Right lobe of liver (tissue), 6 donors: Measurements from ENCODE around the gene COL5A1. TPM values are rescaled to one million over a fixed set of nuclear protein-coding genes. Genes with fewer than 3 reads are reported as not detected.
A peak's percentile ranks its signal among the peaks of the same experiment; 100 is the strongest.

Experiments used
- ATAC-seq, 4 donors: fragments of 200-7000 bp; cut with Tn5 transposase; one replicate each; pipeline ENCODE4 v1.9.1; 2020; ENCODE audit warnings: mild to moderate bottlenecking in 4 of 4, moderate library complexity in 4 of 4
- DNase-seq, 3 donors: peaks; one replicate each; pipeline ENCODE4 v3.0.0-alpha.2; 2020
- H3K27ac ChIP-seq, 3 donors: fragments of 200-600 bp; one replicate each; pipeline ENCODE4 v1.8.0; 2022
- H3K27me3 ChIP-seq, 2 donors: fragments of 200-600 bp; one replicate each; pipeline ENCODE4 v1.8.0; 2022
- H3K36me3 ChIP-seq, 4 donors: fragments of 200-600 bp; sonication (generic) in 1 of 4; one replicate each; pipeline versions ENCODE4 v1.5.1 to v1.8.0; 2017 to 2022; ENCODE audit warnings: control low read depth in 1 of 4
- H3K4me1 ChIP-seq, 4 donors: fragments of 200-600 bp; sonication (generic) in 1 of 4; one replicate each; pipeline versions ENCODE4 v1.5.1 to v1.8.0; 2017 to 2022; ENCODE audit warnings: control low read depth in 1 of 4
- H3K4me3 ChIP-seq, 3 donors: fragments of 200-600 bp; one replicate each; pipeline ENCODE4 v1.8.0; 2022
- H3K9me3 ChIP-seq, 4 donors: fragments of 200-600 bp; sonication (generic) in 1 of 4; one replicate each; pipeline versions ENCODE4 v1.5.1 to v1.8.0; 2017 to 2022; ENCODE audit warnings: control low read depth in 1 of 4
- POLR2A ChIP-seq: fragments of 450-650 bp; IDR thresholded peaks from one replicate; pipeline ENCODE4 v1.6.1; 2017; ENCODE audit warnings: antibody characterized with exemption, mild to moderate bottlenecking
- WGBS: methylation state at CpG from one replicate; pipeline ENCODE4 v1.1.6; 2018; ENCODE audit warnings: low coverage, low lambda C conversion rate; ENCODE audit not compliant: insufficient coverage; ENCODE audit errors: missing lambda C conversion rate; 5-methylcytosine and 5-hydroxymethylcytosine counted together
- intact Hi-C, 2 donors: fragments of 100-400 bp; cut with DNase I; formaldehyde crosslinking; loops; one replicate each; pipeline versions ENCODE4 v1.11.2 to v1.14.1; 2022
- long read RNA-seq: library from polyadenylated mRNA; unstranded; transcript quantifications from one replicate; pipeline ENCODE4 v2.0.0, GENCODE V29; 2019
- total RNA-seq, 6 experiments: library from RNA; depleted of rRNA in 2 of 6; stranded (reverse); fragments of >200 nt in 2 of 6; fragmentation: NEBNext Ultra II Directional in 3 of 6; extraction: Animal tissue kit (Norgen Biotek cat#: 25700) in 3 of 6; gene quantifications; one replicate each; pipeline versions ENCODE4 v1.1.0 to v1.2.4, GENCODE V29; 2016 to 2023
- TF ChIP-seq, protein P1 (sequence below), 4 donors: fragments of 200-600 bp in 3 of 4; fragments of 450-650 bp in 1 of 4; IDR thresholded peaks; one replicate each; pipeline versions ENCODE4 v1.5.1 to v1.8.0; 2016 to 2022; ENCODE audit warnings: antibody characterized with exemption in 4 of 4, mild to moderate bottlenecking in 2 of 4
- donor health status: DM: no; HTN: yes; CAD: no.
- donor health status: DM: no; HTN: no; CAD: no.
- donor health status: DM: no; HTN: no; CAD: no.
- donor health status: DM: no; HTN: yes; CAD: no.
- donor health status: DM: no; HTN: yes; CAD: no.

COL5A1 gene
- 10 to 100 TPM in 2 of 6 experiments, 1 to 10 TPM in 4; 1.5 to 17.0 (median 7.7) TPM for total RNA-seq
- long read RNA-seq: 0 reads

DNA sequence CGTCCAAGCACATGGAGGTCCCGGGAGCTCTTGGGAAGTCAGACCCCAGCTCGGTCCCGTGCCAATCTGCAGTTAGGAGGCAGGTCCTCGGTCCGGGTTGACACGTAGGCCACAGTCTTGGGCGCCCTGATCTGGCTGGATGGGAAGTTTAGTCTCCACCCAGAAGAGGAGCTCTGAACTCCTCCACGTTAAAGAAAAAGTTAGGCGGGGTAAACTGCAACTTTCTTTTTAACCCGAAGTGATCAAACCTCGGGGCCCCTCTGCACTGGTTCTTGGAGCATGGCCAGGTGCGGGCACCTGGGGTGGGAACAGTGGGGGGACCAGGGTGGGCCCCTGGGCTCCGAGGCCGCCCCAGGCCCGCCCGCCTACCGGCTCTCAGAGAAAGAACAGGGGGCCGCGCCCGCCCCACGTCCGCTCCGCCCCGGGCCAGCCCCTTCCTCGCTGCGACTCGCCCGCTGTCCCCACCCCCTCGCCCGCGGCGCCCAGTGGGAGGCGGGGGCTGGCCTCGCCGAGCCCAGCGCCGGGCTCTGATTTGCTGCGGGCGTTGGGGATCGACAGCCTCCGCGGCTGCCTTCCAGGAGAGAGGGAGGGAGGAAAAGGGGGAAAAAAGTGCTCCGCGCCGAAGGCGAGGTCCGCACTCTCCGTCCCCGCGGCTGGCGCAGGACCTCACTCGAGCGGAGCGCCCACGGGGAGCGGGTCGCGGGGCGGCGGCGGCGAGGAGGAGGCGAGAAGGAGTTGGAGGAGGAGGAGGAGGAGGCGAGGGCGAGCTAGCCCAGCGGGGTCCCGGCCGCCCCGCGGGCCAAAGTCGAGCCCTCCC is at the start of gene COL5A1:
Gene COL5A1 (plus strand): TSS at position 631 of the 817 bp plus-strand sequence. CDS start 385 bp downstream, outside the sequence.
- Histone ChIP-seq H3K4me3 (peak within 1 kb of the TSS; percentile 23 to 46 (median 34)), H3K36me3 (no peaks in the 10 kb centered on the region), H3K27ac (peak within 1 kb of the TSS in 2 of 3 donors; percentile 24 to 76), H3K27me3 (no peaks in the 10 kb centered on the region), H3K4me1 (no peaks in the 10 kb centered on the region), H3K9me3 (no peaks in the 10 kb centered on the region)
- intact Hi-C loops: no loop called here
- WGBS: under 1% methylated on average over 25 of the region's 72 CpGs
- peak; percentile 53 for TF ChIP-seq POLR2A
- TF ChIP-seq, protein P1, sequence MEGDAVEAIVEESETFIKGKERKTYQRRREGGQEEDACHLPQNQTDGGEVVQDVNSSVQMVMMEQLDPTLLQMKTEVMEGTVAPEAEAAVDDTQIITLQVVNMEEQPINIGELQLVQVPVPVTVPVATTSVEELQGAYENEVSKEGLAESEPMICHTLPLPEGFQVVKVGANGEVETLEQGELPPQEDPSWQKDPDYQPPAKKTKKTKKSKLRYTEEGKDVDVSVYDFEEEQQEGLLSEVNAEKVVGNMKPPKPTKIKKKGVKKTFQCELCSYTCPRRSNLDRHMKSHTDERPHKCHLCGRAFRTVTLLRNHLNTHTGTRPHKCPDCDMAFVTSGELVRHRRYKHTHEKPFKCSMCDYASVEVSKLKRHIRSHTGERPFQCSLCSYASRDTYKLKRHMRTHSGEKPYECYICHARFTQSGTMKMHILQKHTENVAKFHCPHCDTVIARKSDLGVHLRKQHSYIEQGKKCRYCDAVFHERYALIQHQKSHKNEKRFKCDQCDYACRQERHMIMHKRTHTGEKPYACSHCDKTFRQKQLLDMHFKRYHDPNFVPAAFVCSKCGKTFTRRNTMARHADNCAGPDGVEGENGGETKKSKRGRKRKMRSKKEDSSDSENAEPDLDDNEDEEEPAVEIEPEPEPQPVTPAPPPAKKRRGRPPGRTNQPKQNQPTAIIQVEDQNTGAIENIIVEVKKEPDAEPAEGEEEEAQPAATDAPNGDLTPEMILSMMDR (IDR thresholded peaks at IDR 0.05): peak in 1 of 4 donors; percentile 5
- peak; percentile 87 to 91 (median 88) for ATAC-seq
- peak; percentile 71 to 82 (median 77) for DNase-seq

DNA sequence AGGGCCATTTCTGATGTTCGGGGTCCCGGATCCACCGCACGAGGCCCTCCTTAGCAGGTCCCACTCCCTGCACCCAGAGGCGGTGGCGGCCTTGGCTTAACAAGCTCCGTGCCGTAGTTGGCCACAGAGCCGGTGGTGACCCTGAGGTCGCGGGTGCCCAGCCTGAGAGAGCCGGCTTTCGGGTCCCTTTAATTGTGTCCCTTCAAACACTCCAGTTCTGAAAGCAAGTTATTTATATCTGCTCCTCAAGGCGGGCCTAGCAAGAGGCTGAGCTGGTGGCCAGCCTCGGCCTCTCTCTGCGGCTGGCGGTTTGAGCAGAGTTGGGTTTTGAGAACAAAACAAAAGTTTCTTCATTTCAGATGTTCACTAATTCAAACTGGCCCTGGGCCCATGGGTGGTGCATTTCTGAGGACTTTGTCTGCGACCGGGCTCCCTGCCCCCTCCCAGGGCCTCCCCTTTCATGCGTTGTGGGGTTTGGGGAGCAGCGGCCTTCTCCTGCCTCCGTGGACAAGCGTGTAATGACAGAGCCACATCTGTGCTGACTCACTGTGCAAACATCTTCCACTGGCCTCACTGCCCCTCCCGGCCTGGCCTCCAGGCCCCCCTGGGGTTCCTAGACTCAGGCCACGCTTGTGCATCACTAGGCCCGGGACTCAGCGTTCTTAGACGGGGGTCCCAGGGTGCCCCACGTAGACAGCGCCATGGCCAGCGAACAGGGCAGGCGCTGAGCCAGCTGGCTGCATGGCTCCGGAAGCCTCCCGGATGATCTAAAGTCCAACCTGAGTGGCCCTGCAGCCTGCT is 49.4 kb upstream of the COL5A1 start:
- DNase-seq: peak in 1 of 3 donors; percentile 55
- no peaks in the 10 kb centered on the region for H3K27me3 ChIP-seq
- no peak overlapping the region for H3K27ac ChIP-seq
- ATAC-seq: peak; percentile 36 to 85 (median 55)
- 51% methylated on average over 12 of the region's 34 CpGs for WGBS
- no peaks in the 10 kb centered on the region for H3K4me1 ChIP-seq
- no peaks in the 10 kb centered on the region for H3K36me3 ChIP-seq
- intact Hi-C loops: no loop called here
- no peaks in the 10 kb centered on the region for H3K9me3 ChIP-seq
- no peak overlapping the region for H3K4me3 ChIP-seq
- TF ChIP-seq, protein P1 (IDR thresholded peaks at IDR 0.05): no peak
- no peak for TF ChIP-seq POLR2A

DNA sequence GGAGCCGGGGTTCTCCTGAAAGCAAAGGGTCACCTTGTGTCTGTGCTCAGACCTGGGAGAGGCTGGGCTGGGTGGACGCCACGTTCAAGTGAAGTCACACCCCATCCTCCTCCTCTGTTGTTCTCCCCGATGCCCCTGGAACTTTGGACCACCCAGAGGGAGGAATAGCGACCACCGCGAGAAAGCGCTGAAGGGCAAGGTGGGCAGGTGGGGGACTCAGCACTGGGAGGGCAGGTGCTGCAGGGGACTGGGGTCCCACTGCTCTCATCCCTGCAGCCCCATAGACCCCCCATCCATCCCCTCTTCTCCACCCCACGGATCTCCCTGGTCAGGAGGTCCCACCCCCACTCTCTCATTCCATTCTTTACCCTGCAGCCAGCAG is 48.8 kb upstream of the COL5A1 start:
- Histone ChIP-seq H3K27me3 (no peaks in the 10 kb centered on the region), H3K27ac (no peak overlapping the region), H3K4me3 (no peak overlapping the region), H3K36me3 (no peaks in the 10 kb centered on the region), H3K9me3 (no peaks in the 10 kb centered on the region), H3K4me1 (no peaks in the 10 kb centered on the region)
- no peak for DNase-seq
- no peak for ATAC-seq
- intact Hi-C loops: no loop called here
- TF ChIP-seq POLR2A: no peak
- TF ChIP-seq, protein P1 (IDR thresholded peaks at IDR 0.05): no peak
- 60% methylated on average over 1 of the region's 9 CpGs for WGBS

DNA sequence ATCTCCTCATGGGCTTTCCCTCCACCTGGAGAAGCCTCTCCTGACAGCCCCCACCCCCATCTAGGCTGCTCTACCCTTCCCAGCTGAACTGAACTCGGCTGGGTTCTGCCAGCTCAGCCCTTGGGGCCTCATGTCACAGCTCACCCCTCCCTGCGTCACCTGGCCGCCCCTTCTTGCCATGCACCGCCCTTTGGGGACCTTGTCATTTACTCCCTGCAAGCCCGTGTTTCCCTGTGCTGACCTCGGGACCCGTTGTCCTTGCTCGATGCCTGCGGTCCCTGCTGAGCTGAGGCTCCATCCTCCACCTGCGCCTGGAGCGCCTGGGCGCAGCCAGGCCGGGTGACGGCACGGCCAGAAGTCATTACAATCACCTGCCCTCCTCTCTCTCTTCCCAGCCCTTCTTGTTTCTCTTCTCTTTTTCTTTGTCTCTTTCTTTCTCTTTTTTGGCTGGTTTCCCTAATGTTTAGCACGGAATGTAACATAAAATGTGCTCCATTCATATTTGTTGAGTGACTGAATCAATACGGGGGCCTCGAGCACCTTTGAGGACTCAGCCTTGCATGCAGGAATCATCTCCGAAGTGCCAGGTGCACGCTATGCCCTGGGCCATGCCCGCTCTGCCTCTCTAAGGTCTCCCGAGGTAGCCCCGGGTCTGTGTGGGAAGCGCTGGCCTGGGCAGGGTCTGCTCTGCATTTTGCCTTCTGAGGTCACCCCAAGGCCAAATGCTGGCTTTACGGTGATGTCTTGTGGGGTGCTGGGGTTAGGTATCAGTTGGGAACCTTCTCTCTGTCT is 48.1 kb upstream of the COL5A1 start:
- no peak overlapping the region for H3K4me3 ChIP-seq
- H3K27me3 ChIP-seq: no peaks in the 10 kb centered on the region
- no peak for TF ChIP-seq POLR2A
- TF ChIP-seq, protein P1 (IDR thresholded peaks at IDR 0.05): no peak
- no peaks in the 10 kb centered on the region for H3K9me3 ChIP-seq
- ATAC-seq: no peak
- DNase-seq: peak in 1 of 3 donors; percentile 47
- H3K27ac ChIP-seq: no peak overlapping the region
- 60% methylated on average over 24 of the region's 25 CpGs for WGBS
- H3K36me3 ChIP-seq: no peaks in the 10 kb centered on the region
- intact Hi-C loops: no loop called here
- H3K4me1 ChIP-seq: no peaks in the 10 kb centered on the region
